ENCODE data around the gene EXOSC5.

GRCh38 chr19:41409288-41409687, 12.1 kb upstream of the EXOSC5 start:
- TF ChIP-seq CTCF (IDR thresholded peaks at IDR 0.05) (no peak), POLR2AphosphoS5 (IDR thresholded peaks at IDR 0.05) (no peak), POLR2A (IDR thresholded peaks at IDR 0.05) (no peak)
